Pulmonary artery endothelial cell (primary cell): ENCODE measurements around the gene PKD1L1. TPM values are rescaled to one million over a fixed set of nuclear protein-coding genes. Genes with fewer than 3 reads are reported as not detected.
A peak's percentile ranks its signal among the peaks of the same experiment; 100 is the strongest.

Experiments
- DNase-seq: peaks from one replicate; pipeline ENCODE4 v3.0.0-alpha.2; 2011; ENCODE audit warnings: low read depth, low spot score
- total RNA-seq: library from RNA; depleted of rRNA; stranded (reverse); fragments of >200 nt; gene quantifications from 2 replicates; pipeline ENCODE4 v1.2.3, GENCODE V29; 2014

The PKD1L1 gene
- total RNA-seq, 1 donor from 2014 or later = 1.1 TPM

- no peak for DNase-seq
Measured at GRCh38 chr7:47877336-47877735, 70.9 kb downstream of the PKD1L1 start.

GRCh38 chr7:47875998-47876744, 72.1 kb downstream of the PKD1L1 start:
- DNase-seq = no peak

GRCh38 chr7:47875406-47875805, 72.9 kb downstream of the PKD1L1 start:
- DNase-seq = no peak

GRCh38 chr7:47873762-47874161, 74.5 kb downstream of the PKD1L1 start:
- DNase-seq = no peak

GRCh38 chr7:47867286-47867685, 81.0 kb downstream of the PKD1L1 start:
- no peak for DNase-seq

- no peak for DNase-seq
Measured at GRCh38 chr7:47866120-47866519, 82.1 kb downstream of the PKD1L1 start.

- no peak for DNase-seq
Measured at GRCh38 chr7:47852330-47853245, 95.7 kb downstream of the PKD1L1 start.

- DNase-seq = no peak
Measured at GRCh38 chr7:47847207-47847606, 101.1 kb downstream of the PKD1L1 start.

GRCh38 chr7:47846138-47846836, 102.0 kb downstream of the PKD1L1 start:
- peak; percentile 27 for DNase-seq

- DNase-seq = no peak
Measured at GRCh38 chr7:47844311-47844710, 104.0 kb downstream of the PKD1L1 start.

GRCh38 chr7:47843291-47843690, 105.0 kb downstream of the PKD1L1 start:
- no peak for DNase-seq

GRCh38 chr7:47839381-47839780, 108.9 kb downstream of the PKD1L1 start:
- DNase-seq = no peak

GRCh38 chr7:47837826-47838225, 110.4 kb downstream of the PKD1L1 start:
- no peak for DNase-seq

- no peak for DNase-seq
Measured at GRCh38 chr7:47836503-47837202, 111.6 kb downstream of the PKD1L1 start.

- DNase-seq = no peak
Measured at GRCh38 chr7:47836080-47836479, 112.2 kb downstream of the PKD1L1 start.

GRCh38 chr7:47833211-47833610, 115.1 kb downstream of the PKD1L1 start:
- no peak for DNase-seq

GRCh38 chr7:47832105-47832715, 116.1 kb downstream of the PKD1L1 start:
- no peak for DNase-seq

- no peak for DNase-seq
Measured at GRCh38 chr7:47830015-47830414, 118.3 kb downstream of the PKD1L1 start.

- DNase-seq = no peak
Measured at GRCh38 chr7:47827871-47828270, 120.4 kb downstream of the PKD1L1 start.

- no peak for DNase-seq
Measured at GRCh38 chr7:47827351-47827756, 120.9 kb downstream of the PKD1L1 start.

GRCh38 chr7:47826754-47827153, 121.5 kb downstream of the PKD1L1 start:
- no peak for DNase-seq
